Measurements from ENCODE around the gene MCF2L.

Gene MCF2L

GRCh38 chr13:113119166-113119821, 150.3 kb downstream of the MCF2L start:
- Histone ChIP-seq H3K4me1 (ENCODE audit: control insufficient read depth, insufficient read depth, low read length) (no peaks in the 10 kb centered on the region), H3K4me3 (ENCODE audit: low read depth, low read length) (no peak overlapping the region), H3K9me3 (ENCODE audit: control insufficient read depth, insufficient read depth, low read length) (no peaks in the 10 kb centered on the region), H3K36me3 (ENCODE audit: control insufficient read depth, insufficient read depth, low read length) (no peaks in the 10 kb centered on the region), H3K27me3 (ENCODE audit: control insufficient read depth, insufficient read depth, low read length) (no peaks in the 10 kb centered on the region), H3K9ac (ENCODE audit: low read depth, low read length) (no peak overlapping the region)

DNA sequence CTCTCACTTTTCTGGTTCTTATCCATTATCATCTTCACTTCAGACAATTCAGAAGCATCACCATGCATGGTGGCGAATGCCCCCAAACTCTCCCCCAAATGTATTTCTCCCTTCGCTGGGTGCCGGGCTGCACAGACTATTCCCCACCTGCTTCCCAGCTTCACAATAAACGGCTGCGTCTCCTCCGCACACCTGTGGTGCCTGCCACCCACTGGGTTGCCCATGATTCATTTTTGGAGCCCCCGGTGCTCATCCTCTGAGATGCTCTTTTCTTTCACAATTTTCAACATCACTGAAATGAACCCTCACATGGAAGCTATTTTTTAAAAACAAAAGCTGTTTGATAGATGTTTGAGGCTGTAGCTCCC, 150.8 kb downstream of the MCF2L start:
- Histone ChIP-seq H3K9me3 (ENCODE audit: control insufficient read depth, insufficient read depth, low read length) (no peaks in the 10 kb centered on the region), H3K9ac (ENCODE audit: low read depth, low read length) (no peak overlapping the region), H3K4me3 (ENCODE audit: low read depth, low read length) (no peak overlapping the region), H3K36me3 (ENCODE audit: control insufficient read depth, insufficient read depth, low read length) (no peaks in the 10 kb centered on the region), H3K27me3 (ENCODE audit: control insufficient read depth, insufficient read depth, low read length) (no peaks in the 10 kb centered on the region), H3K4me1 (ENCODE audit: control insufficient read depth, insufficient read depth, low read length) (no peaks in the 10 kb centered on the region)

- H3K4me3 ChIP-seq (ENCODE audit: low read depth, low read length) = no peak overlapping the region
- H3K36me3 ChIP-seq (ENCODE audit: control insufficient read depth, insufficient read depth, low read length) = no peaks in the 10 kb centered on the region
- H3K9me3 ChIP-seq (ENCODE audit: control insufficient read depth, insufficient read depth, low read length) = no peaks in the 10 kb centered on the region
- H3K9ac ChIP-seq (ENCODE audit: low read depth, low read length) = no peak overlapping the region
- H3K27me3 ChIP-seq (ENCODE audit: control insufficient read depth, insufficient read depth, low read length) = no peaks in the 10 kb centered on the region
- no peaks in the 10 kb centered on the region for H3K4me1 ChIP-seq (ENCODE audit: control insufficient read depth, insufficient read depth, low read length)
These were observed 151.5 kb downstream of the MCF2L start for GRCh38 chr13:113120300-113121182.

DNA sequence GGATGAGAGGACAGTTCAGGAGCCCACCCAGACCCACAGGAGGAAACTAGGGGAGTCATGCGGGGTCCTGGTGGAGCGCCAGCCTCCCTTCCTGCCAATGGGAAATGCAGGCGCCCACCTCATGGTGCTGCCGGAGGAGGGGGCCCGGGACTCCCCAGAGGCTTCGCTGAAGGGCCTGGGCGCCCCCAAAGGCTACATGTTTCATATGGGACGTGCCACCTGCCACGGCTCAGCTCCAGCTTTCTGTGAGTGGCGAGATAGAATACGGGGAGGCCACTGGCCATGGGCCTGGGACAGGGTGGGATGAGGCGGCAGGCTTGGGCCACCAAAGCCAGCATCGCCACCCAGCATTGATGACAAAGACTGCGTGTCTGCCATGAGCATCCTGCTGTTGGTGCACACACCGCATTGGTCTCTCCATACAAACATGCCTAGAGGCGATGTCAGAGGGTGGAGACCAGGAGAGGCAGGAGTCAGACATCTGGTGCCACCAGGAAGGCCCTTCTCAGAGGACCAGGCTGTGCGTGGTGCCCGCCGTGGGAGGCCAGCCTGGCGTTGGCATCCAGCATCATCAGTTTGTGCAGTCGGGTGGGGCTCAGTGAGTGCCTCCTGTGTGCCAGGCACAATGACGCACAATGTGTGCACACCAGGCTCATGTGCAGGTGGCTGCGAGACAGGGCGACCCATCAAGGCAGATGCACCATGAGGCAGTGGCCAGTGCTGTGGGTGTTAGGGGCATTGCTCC, 152.3 kb downstream of the MCF2L start:
- no peaks in the 10 kb centered on the region for H3K36me3 ChIP-seq (ENCODE audit: control insufficient read depth, insufficient read depth, low read length)
- H3K9me3 ChIP-seq (ENCODE audit: control insufficient read depth, insufficient read depth, low read length) = no peaks in the 10 kb centered on the region
- no peak overlapping the region for H3K4me3 ChIP-seq (ENCODE audit: low read depth, low read length)
- H3K27me3 ChIP-seq (ENCODE audit: control insufficient read depth, insufficient read depth, low read length) = no peaks in the 10 kb centered on the region
- H3K4me1 ChIP-seq (ENCODE audit: control insufficient read depth, insufficient read depth, low read length) = no peaks in the 10 kb centered on the region
- H3K9ac ChIP-seq (ENCODE audit: low read depth, low read length) = no peak overlapping the region

- H3K9ac ChIP-seq (ENCODE audit: low read depth, low read length) = no peak overlapping the region
These were observed 153.0 kb downstream of the MCF2L start for GRCh38 chr13:113121928-113122471.

GRCh38 chr13:113122550-113123225, 153.7 kb downstream of the MCF2L start, which contains the start of gene F10:
F10 (plus strand) TSS chr13:113122799; CDS start chr13:113122856, 57 bp downstream.
- Histone ChIP-seq H3K4me1 (ENCODE audit: control insufficient read depth, insufficient read depth, low read length) (no peaks in the 10 kb centered on the region), H3K36me3 (ENCODE audit: control insufficient read depth, insufficient read depth, low read length) (no peaks in the 10 kb centered on the region), H3K9me3 (ENCODE audit: control insufficient read depth, insufficient read depth, low read length) (no peaks in the 10 kb centered on the region), H3K27me3 (ENCODE audit: control insufficient read depth, insufficient read depth, low read length) (no peaks in the 10 kb centered on the region), H3K9ac (ENCODE audit: low read depth, low read length) (no peak within 1 kb of the TSS), H3K4me3 (ENCODE audit: low read depth, low read length) (no peak within 1 kb of the TSS)

More at GRCh38 chr13:113121928-113122471, 153.0 kb downstream of the MCF2L start:
- no peaks in the 10 kb centered on the region for H3K36me3 ChIP-seq (ENCODE audit: control insufficient read depth, insufficient read depth, low read length)
- H3K9me3 ChIP-seq (ENCODE audit: control insufficient read depth, insufficient read depth, low read length) = no peaks in the 10 kb centered on the region
- no peaks in the 10 kb centered on the region for H3K4me1 ChIP-seq (ENCODE audit: control insufficient read depth, insufficient read depth, low read length)
- H3K27me3 ChIP-seq (ENCODE audit: control insufficient read depth, insufficient read depth, low read length) = no peaks in the 10 kb centered on the region
- no peak overlapping the region for H3K4me3 ChIP-seq (ENCODE audit: low read depth, low read length)

- Histone ChIP-seq H3K27me3 (ENCODE audit: control insufficient read depth, insufficient read depth, low read length) (no peaks in the 10 kb centered on the region), H3K36me3 (ENCODE audit: control insufficient read depth, insufficient read depth, low read length) (no peaks in the 10 kb centered on the region), H3K9me3 (ENCODE audit: control insufficient read depth, insufficient read depth, low read length) (no peaks in the 10 kb centered on the region), H3K9ac (ENCODE audit: low read depth, low read length) (no peak overlapping the region), H3K4me1 (ENCODE audit: control insufficient read depth, insufficient read depth, low read length) (no peaks in the 10 kb centered on the region), H3K4me3 (ENCODE audit: low read depth, low read length) (no peak overlapping the region)
These were observed 154.5 kb downstream of the MCF2L start for GRCh38 chr13:113123226-113124201.

DNA sequence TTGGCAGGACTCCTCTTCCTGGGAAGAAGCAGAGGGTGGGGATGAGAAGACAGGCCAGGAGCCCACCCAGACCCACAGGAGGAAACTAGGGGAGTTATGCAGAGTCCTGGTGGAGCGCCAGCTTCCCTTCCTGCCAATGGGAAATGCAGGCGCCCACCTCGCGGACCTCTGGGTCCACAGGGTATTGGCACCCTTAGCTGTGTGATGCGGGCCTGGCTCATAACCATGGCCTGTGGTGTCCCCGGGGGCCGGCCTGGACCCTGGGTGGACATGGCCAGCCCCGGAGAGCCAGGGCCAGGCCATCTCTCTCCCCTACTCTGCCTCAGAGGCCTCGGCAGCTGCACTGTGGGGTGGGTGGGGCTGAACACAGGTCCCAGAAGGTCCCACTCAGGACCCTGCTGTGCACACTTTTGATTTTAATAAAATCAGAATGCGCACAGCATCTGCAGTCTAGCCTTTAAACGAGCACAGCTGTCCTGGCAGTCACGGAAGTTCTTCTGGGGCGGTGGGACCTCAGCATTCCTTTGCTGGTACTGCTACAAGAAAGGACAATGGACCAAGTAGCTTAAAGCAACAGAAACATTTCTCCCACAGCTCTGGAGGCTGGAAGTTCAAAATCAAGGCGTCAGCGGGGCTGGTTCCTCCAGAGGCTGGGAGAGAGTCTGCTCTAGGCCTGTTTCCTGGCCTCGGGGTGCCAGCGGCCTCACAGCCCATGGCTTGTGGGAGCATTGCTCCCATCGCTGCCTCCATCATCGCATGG, 155.4 kb downstream of the MCF2L start:
- Histone ChIP-seq H3K9ac (ENCODE audit: low read depth, low read length) (no peak overlapping the region), H3K4me1 (ENCODE audit: control insufficient read depth, insufficient read depth, low read length) (no peaks in the 10 kb centered on the region), H3K9me3 (ENCODE audit: control insufficient read depth, insufficient read depth, low read length) (no peaks in the 10 kb centered on the region), H3K4me3 (ENCODE audit: low read depth, low read length) (no peak overlapping the region), H3K27me3 (ENCODE audit: control insufficient read depth, insufficient read depth, low read length) (no peaks in the 10 kb centered on the region), H3K36me3 (ENCODE audit: control insufficient read depth, insufficient read depth, low read length) (no peaks in the 10 kb centered on the region)

DNA sequence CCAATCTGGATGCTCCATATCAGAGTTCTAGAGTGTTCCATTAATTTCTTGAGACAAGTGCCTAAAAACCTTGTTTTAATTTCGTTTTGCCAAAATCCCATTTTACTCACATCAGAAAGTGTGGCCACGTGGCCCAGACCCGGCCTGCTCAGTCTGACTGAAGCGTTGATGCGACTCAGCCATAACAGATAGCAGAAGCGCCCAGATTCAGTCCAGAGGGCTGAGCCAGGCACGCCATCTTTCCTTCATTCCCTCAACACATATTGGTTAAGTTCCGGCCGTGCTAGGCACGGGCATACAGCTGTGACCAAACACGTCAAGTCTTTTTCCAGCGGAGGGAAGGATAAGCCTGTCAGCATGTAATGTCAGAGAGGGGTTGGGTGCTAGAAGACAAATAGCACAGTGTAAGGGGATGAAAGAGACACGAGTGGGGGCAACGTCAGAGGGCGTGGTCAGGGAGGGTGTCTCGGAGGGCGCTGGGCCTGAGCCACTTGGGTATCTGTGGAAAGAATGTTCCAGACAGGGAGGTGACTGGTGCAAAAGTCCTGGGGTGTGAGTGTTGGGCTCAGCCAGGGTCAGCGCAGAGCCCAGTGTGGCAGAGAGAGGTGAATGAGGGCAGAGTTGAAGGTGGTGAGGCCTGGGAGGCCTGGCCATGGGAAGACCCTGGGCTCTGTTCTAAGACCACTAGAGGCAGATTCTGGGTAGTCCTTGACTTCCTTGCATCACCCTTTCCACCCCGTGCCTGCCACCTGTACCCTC, 156.7 kb downstream of the MCF2L start:
- H3K36me3 ChIP-seq (ENCODE audit: control insufficient read depth, insufficient read depth, low read length) = peaks cover 5% of the 10 kb centered on the region

More for the DNA sequence above, 156.7 kb downstream of the MCF2L start:
- no peak overlapping the region for H3K4me3 ChIP-seq (ENCODE audit: low read depth, low read length)
- H3K4me1 ChIP-seq (ENCODE audit: control insufficient read depth, insufficient read depth, low read length) = no peaks in the 10 kb centered on the region
- H3K9me3 ChIP-seq (ENCODE audit: control insufficient read depth, insufficient read depth, low read length) = no peaks in the 10 kb centered on the region
- no peak overlapping the region for H3K9ac ChIP-seq (ENCODE audit: low read depth, low read length)
- H3K27me3 ChIP-seq (ENCODE audit: control insufficient read depth, insufficient read depth, low read length) = no peaks in the 10 kb centered on the region
